SK-N-SH (cell line): Measurements from ENCODE around the gene HSPB2. TPM values are rescaled to one million over a fixed set of nuclear protein-coding genes. Genes with fewer than 3 reads are reported as not detected.

Experiments
- CTCF ChIA-PET: fragments of 300-600, 350-600 bp; formaldehyde crosslinking; extraction: SDS; loops from one replicate; lab custom pipeline; 2021; lab: Yijun Ruan, JAX
- POLR2A ChIA-PET: fragments of 350-600 bp; sonication (Branson Sonifier 250); formaldehyde crosslinking; extraction: SDS; loops from one replicate; lab custom pipeline; 2020; ENCODE audit warnings: antibody characterized with exemption, inconsistent platforms; lab: Yijun Ruan, JAX
- DNase-seq: peaks from one replicate; pipeline ENCODE4 v3.0.0; 2012
- H2AFZ ChIP-seq: fragments of 200-600 bp; sonication (generic); 2 replicates; pipeline ENCODE4 v1.8.1; 2016; ENCODE audit warnings: antibody characterized with exemption, mild to moderate bottlenecking, low read depth
- H3F3A ChIP-seq: fragments of 200-600 bp; sonication (generic); replicated peaks from 2 replicates; pipeline ENCODE3; 2016; ENCODE audit warnings: antibody characterized with exemption, mild to moderate bottlenecking; ENCODE audit not compliant: insufficient read depth
- H3K27ac ChIP-seq, 2 experiments: fragments of 200-500 bp in 1 of 2; fragments of 200-600 bp in 1 of 2; sonication (Bioruptor generic) in 1 of 2; sonication (generic), shearing (Covaris generic) in 1 of 2; 2 replicates each; pipeline versions ENCODE4 v1.5.1 to v1.6.1; 2014 to 2016; ENCODE audit warnings: low read depth in 2 of 2, inconsistent platforms in 1 of 2, low read length in 1 of 2, mild to moderate bottlenecking in 1 of 2, mixed read lengths in 1 of 2
- H3K27me3 ChIP-seq: fragments of 200-600 bp; sonication (generic), shearing (Covaris generic); 2 replicates; pipeline ENCODE4 v1.6.1; 2016; ENCODE audit warnings: mixed run types; ENCODE audit not compliant: insufficient read depth
- H3K36me3 ChIP-seq, 2 experiments: fragments of 200-500 bp in 1 of 2; fragments of 200-600 bp in 1 of 2; sonication (Bioruptor generic) in 1 of 2; sonication (generic) in 1 of 2; replicated peaks in 1 of 2; 2 replicates each; pipeline versions ENCODE3 to v1.5.1; 2014 to 2016; ENCODE audit warnings: low read length in 1 of 2, mild to moderate bottlenecking in 1 of 2; ENCODE audit not compliant: insufficient read depth in 2 of 2, control insufficient read depth in 1 of 2
- H3K4me1 ChIP-seq, 2 experiments: fragments of 200-500 bp in 1 of 2; fragments of 200-600 bp in 1 of 2; sonication (Bioruptor generic) in 1 of 2; sonication (generic), shearing (Covaris generic) in 1 of 2; 2 replicates each; pipeline versions ENCODE4 v1.5.1 to v1.6.1; 2014 to 2016; ENCODE audit warnings: low read depth in 1 of 2, low read length in 1 of 2, mixed run types in 1 of 2; ENCODE audit not compliant: insufficient read depth in 2 of 2, control insufficient read depth in 1 of 2
- H3K4me2 ChIP-seq: fragments of 200-600 bp; sonication (generic), shearing (Covaris generic); 2 replicates; pipeline ENCODE4 v1.6.1; 2017; ENCODE audit warnings: mixed run types
- H3K4me3 ChIP-seq, 2 experiments: fragments of 200-500 bp in 1 of 2; fragments of 200-600 bp in 1 of 2; sonication (Bioruptor generic) in 1 of 2; sonication (generic), shearing (Covaris generic) in 1 of 2; 2 replicates each; pipeline versions ENCODE4 v1.5.1 to v1.8.1; 2014 to 2016; ENCODE audit warnings: low read depth in 2 of 2, inconsistent platforms in 1 of 2, low read length in 1 of 2, mild to moderate bottlenecking in 1 of 2, mixed read lengths in 1 of 2, moderate library complexity in 1 of 2
- H3K79me2 ChIP-seq: fragments of 200-600 bp; sonication (generic); 2 replicates; pipeline ENCODE4 v1.8.1; 2017; ENCODE audit warnings: mild to moderate bottlenecking; ENCODE audit not compliant: insufficient read depth
- H3K9ac ChIP-seq: fragments of 200-600 bp; sonication (generic); 2 replicates; pipeline ENCODE4 v1.6.1; 2017; ENCODE audit warnings: mixed run types
- H3K9me2 ChIP-seq: fragments of 200-600 bp; sonication (generic); 2 replicates; pipeline ENCODE4 v1.6.1; 2017; ENCODE audit warnings: mixed run types
- H3K9me3 ChIP-seq: fragments of 200-600 bp; sonication (generic); 2 replicates; pipeline ENCODE4 v1.6.1; 2017; ENCODE audit warnings: mixed run types, mild to moderate bottlenecking, moderate library complexity
- H4K20me1 ChIP-seq: fragments of 200-600 bp; sonication (generic); 2 replicates; pipeline ENCODE4 v1.6.1; 2017; ENCODE audit warnings: mild to moderate bottlenecking, mixed run types; ENCODE audit not compliant: insufficient read depth
- ELF1 ChIP-seq: IDR thresholded peaks from 2 replicates; pipeline ENCODE4 v1.4.0; 2012
- EZH2phosphoT487 ChIP-seq: fragments of 200-600 bp; sonication (generic); IDR thresholded peaks from 2 replicates; pipeline ENCODE4 v1.6.1; 2017; ENCODE audit warnings: low read depth, mixed run types, mild to moderate bottlenecking, antibody characterized with exemption, moderate library complexity, borderline replicate concordance
- FOSL2 ChIP-seq: IDR thresholded peaks from 2 replicates; pipeline ENCODE4 v1.4.0; 2012; ENCODE audit warnings: low read depth, mild to moderate bottlenecking, moderate library complexity, borderline replicate concordance
- FOXM1 ChIP-seq: IDR thresholded peaks from 2 replicates; pipeline ENCODE4 v1.4.0; 2012; ENCODE audit warnings: low read depth, mild to moderate bottlenecking
- GABPA ChIP-seq: IDR thresholded peaks from 2 replicates; pipeline ENCODE4 v1.4.0; 2012; ENCODE audit warnings: low read depth, mild to moderate bottlenecking
- GATA2 ChIP-seq: sonication (generic); formaldehyde crosslinking; IDR thresholded peaks from 2 replicates; pipeline ENCODE4 v1.5.0; 2020; ENCODE audit warnings: mild to moderate bottlenecking, missing genetic modification reagents
- JUND ChIP-seq: IDR thresholded peaks from 2 replicates; pipeline ENCODE4 v1.4.0; 2012
- MAX ChIP-seq: IDR thresholded peaks from 2 replicates; pipeline ENCODE4 v1.4.0; 2012; ENCODE audit warnings: low read depth
- MXI1 ChIP-seq: IDR thresholded peaks from 2 replicates; pipeline ENCODE4 v1.6.1; 2012; ENCODE audit warnings: mild to moderate bottlenecking, low read depth, low read length, improper control_type of control experiment
- NFIC ChIP-seq: IDR thresholded peaks from 2 replicates; pipeline ENCODE4 v1.4.0; 2012; ENCODE audit warnings: borderline replicate concordance
- RAD21 ChIP-seq: IDR thresholded peaks from 2 replicates; pipeline ENCODE4 v1.6.1; 2012; ENCODE audit warnings: mild to moderate bottlenecking, low read length
- RCOR1 ChIP-seq: fragments of 150-350 bp; IDR thresholded peaks from 2 replicates; pipeline ENCODE4 v1.6.1; 2017; ENCODE audit warnings: antibody characterized with exemption, low read length
- RFX5 ChIP-seq: IDR thresholded peaks from 2 replicates; pipeline ENCODE4 v1.6.1; 2012; ENCODE audit warnings: mild to moderate bottlenecking, improper control_type of control experiment, low read length
- SIN3A ChIP-seq: IDR thresholded peaks from 2 replicates; pipeline ENCODE4 v1.6.1; 2012; ENCODE audit warnings: low read depth, mild to moderate bottlenecking, low read length, moderate library complexity, borderline replicate concordance
- USF1 ChIP-seq: IDR thresholded peaks from 2 replicates; pipeline ENCODE4 v1.4.0; 2012; ENCODE audit warnings: low read depth, borderline replicate concordance
- YY1 ChIP-seq: IDR thresholded peaks from 2 replicates; pipeline ENCODE4 v1.4.0; 2012; ENCODE audit warnings: low read depth, mild to moderate bottlenecking
- WGBS: methylation state at CpG from one replicate; pipeline ENCODE4 v1.1.6; 2017; ENCODE audit warnings: low lambda C conversion rate; 5-methylcytosine and 5-hydroxymethylcytosine counted together
- polyA plus RNA-seq, 3 experiments: library from polyadenylated mRNA; depleted of rRNA; stranded (reverse); fragments of >200 nt; gene quantifications; 2 replicates each; pipeline ENCODE4 v1.2.3, GENCODE V29; 2012
- TF ChIP-seq, protein P1 (sequence below): fragments of 200-600 bp; sonication (generic); IDR thresholded peaks from 2 replicates; pipeline ENCODE4 v1.6.1; 2017; ENCODE audit warnings: antibody characterized with exemption, mild to moderate bottlenecking, moderate library complexity
- TF ChIP-seq, protein P2 (sequence below): IDR thresholded peaks from 2 replicates; pipeline ENCODE4 v1.6.1; 2012; ENCODE audit warnings: mild to moderate bottlenecking, low read depth, low read length, moderate library complexity
- TF ChIP-seq, protein P3 (sequence below): fragments of 150-350 bp; IDR thresholded peaks from 2 replicates; pipeline ENCODE4 v1.6.1; 2016; ENCODE audit warnings: mild to moderate bottlenecking, low read depth, low read length

Gene HSPB2
- polyA plus RNA-seq, 1 of the 3 experiments (the other 2 are of a cell fraction) = not detected

DNA sequence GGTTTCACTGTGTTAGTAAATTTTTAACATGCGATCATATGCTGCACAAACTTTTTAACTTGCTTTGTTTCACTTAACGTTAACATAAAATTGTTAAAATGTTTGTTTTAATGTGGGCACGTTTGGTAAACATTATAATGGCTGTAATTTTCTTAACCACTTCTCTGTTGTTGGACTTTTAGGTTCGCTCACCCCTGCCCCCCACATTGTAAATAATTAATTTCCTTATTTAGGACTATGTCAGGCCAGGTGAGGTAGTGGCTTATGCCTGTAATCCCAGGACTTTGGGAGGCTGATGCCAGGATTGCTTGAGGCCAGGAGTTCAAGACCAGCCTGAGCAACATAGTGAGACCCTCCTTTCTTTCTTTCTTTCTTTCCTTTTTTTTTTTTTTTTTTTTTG is 17.9 kb downstream of the HSPB2 start:
- TF ChIP-seq YY1 = no peak
- no peak for TF ChIP-seq RAD21
- no peak for TF ChIP-seq GATA2
- TF ChIP-seq USF1 = no peak
- no peak for TF ChIP-seq GABPA
- no peak for TF ChIP-seq NFIC
- no peak for TF ChIP-seq RCOR1
- no peak for TF ChIP-seq FOSL2
- TF ChIP-seq FOXM1 = no peak
- TF ChIP-seq, protein P1, sequence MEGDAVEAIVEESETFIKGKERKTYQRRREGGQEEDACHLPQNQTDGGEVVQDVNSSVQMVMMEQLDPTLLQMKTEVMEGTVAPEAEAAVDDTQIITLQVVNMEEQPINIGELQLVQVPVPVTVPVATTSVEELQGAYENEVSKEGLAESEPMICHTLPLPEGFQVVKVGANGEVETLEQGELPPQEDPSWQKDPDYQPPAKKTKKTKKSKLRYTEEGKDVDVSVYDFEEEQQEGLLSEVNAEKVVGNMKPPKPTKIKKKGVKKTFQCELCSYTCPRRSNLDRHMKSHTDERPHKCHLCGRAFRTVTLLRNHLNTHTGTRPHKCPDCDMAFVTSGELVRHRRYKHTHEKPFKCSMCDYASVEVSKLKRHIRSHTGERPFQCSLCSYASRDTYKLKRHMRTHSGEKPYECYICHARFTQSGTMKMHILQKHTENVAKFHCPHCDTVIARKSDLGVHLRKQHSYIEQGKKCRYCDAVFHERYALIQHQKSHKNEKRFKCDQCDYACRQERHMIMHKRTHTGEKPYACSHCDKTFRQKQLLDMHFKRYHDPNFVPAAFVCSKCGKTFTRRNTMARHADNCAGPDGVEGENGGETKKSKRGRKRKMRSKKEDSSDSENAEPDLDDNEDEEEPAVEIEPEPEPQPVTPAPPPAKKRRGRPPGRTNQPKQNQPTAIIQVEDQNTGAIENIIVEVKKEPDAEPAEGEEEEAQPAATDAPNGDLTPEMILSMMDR = no peak
- TF ChIP-seq, protein P2, sequence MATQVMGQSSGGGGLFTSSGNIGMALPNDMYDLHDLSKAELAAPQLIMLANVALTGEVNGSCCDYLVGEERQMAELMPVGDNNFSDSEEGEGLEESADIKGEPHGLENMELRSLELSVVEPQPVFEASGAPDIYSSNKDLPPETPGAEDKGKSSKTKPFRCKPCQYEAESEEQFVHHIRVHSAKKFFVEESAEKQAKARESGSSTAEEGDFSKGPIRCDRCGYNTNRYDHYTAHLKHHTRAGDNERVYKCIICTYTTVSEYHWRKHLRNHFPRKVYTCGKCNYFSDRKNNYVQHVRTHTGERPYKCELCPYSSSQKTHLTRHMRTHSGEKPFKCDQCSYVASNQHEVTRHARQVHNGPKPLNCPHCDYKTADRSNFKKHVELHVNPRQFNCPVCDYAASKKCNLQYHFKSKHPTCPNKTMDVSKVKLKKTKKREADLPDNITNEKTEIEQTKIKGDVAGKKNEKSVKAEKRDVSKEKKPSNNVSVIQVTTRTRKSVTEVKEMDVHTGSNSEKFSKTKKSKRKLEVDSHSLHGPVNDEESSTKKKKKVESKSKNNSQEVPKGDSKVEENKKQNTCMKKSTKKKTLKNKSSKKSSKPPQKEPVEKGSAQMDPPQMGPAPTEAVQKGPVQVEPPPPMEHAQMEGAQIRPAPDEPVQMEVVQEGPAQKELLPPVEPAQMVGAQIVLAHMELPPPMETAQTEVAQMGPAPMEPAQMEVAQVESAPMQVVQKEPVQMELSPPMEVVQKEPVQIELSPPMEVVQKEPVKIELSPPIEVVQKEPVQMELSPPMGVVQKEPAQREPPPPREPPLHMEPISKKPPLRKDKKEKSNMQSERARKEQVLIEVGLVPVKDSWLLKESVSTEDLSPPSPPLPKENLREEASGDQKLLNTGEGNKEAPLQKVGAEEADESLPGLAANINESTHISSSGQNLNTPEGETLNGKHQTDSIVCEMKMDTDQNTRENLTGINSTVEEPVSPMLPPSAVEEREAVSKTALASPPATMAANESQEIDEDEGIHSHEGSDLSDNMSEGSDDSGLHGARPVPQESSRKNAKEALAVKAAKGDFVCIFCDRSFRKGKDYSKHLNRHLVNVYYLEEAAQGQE = no peak
- TF ChIP-seq SIN3A = no peak
- TF ChIP-seq, protein P3, sequence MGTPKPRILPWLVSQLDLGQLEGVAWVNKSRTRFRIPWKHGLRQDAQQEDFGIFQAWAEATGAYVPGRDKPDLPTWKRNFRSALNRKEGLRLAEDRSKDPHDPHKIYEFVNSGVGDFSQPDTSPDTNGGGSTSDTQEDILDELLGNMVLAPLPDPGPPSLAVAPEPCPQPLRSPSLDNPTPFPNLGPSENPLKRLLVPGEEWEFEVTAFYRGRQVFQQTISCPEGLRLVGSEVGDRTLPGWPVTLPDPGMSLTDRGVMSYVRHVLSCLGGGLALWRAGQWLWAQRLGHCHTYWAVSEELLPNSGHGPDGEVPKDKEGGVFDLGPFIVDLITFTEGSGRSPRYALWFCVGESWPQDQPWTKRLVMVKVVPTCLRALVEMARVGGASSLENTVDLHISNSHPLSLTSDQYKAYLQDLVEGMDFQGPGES = no peak
- no peak for TF ChIP-seq ELF1
- TF ChIP-seq MAX = no peak
- no peak for TF ChIP-seq MXI1
- TF ChIP-seq RFX5 = no peak
- no peak for TF ChIP-seq JUND
- no peak for TF ChIP-seq EZH2phosphoT487
- TF ChIP-seq, all 33 proteins: peak for 0
- no peak overlapping the region for H2AFZ ChIP-seq
- 73% methylated on average over 4 of the region's 4 CpGs for WGBS
- H3K9me3 ChIP-seq = no peaks in the 10 kb centered on the region
- H3K4me1 ChIP-seq = peaks cover 12 to 23% of the 10 kb centered on the region in 2 experiments; a peak in 3 of 4 replicates
- H4K20me1 ChIP-seq = no peaks in the 10 kb centered on the region
- H3K9me2 ChIP-seq = no peaks in the 10 kb centered on the region
- H3K36me3 ChIP-seq = no peaks in the 10 kb centered on the region
- no peak overlapping the region for H3K4me3 ChIP-seq
- H3F3A ChIP-seq = peaks cover 8% of the 10 kb centered on the region
- POLR2A ChIA-PET = no interaction called here
- no peak overlapping the region for H3K9ac ChIP-seq
- H3K4me2 ChIP-seq = no peak overlapping the region
- CTCF ChIA-PET = interaction anchor here (1.2 to 15.8 kb wide), 8 partner anchors 17 to 350 kb away, joined by 3 to 272 read pairs (median 5); partner anchors contain the start of gene CFAP68
- H3K27me3 ChIP-seq = no peaks in the 10 kb centered on the region
- no peak overlapping the region for H3K27ac ChIP-seq
- DNase-seq = no peak
- H3K79me2 ChIP-seq = no peaks in the 10 kb centered on the region
